HG03571 (cell line): Measurements from ENCODE around the gene SSNA1.
"Not testable (repeated sequence)": the region's sequence is repeated elsewhere in the genome, so short reads cannot be mapped to it uniquely, and the experiment has no call there.

Source experiments
- ATAC-seq: cut with Tn5 transposase; IDR thresholded peaks from one replicate; pipeline ENCODE4 v1.9.1; 2021; ENCODE audit not compliant: unreplicated experiment

SSNA1 gene

GRCh38 chr9:137230705-137231371 lies 42.4 kb downstream of the SSNA1 start, which contains the start of gene SLC34A3:
SLC34A3 (plus strand) TSS chr9:137230901; CDS start chr9:137231703, 802 bp downstream.
- ATAC-seq, result no peak

GRCh38 chr9:137231372-137232039 lies 43.0 kb downstream of the SSNA1 start:
- ATAC-seq, result no peak

- ATAC-seq, result no peak
Measured at GRCh38 chr9:137232101-137232500, 43.6 kb downstream of the SSNA1 start.

GRCh38 chr9:137232510-137232909 lies 44.0 kb downstream of the SSNA1 start:
- ATAC-seq, result no peak

GRCh38 chr9:137233143-137233980 lies 44.9 kb downstream of the SSNA1 start:
- no peak for ATAC-seq

GRCh38 chr9:137234055-137234697 lies 45.7 kb downstream of the SSNA1 start:
- ATAC-seq, result no peak

- ATAC-seq, result no peak
Measured at GRCh38 chr9:137234758-137235423, 46.4 kb downstream of the SSNA1 start.

- ATAC-seq, result no peak
Measured at GRCh38 chr9:137235424-137236237, 47.2 kb downstream of the SSNA1 start.

- ATAC-seq, result no peak
Measured at GRCh38 chr9:137236238-137236935, 47.9 kb downstream of the SSNA1 start.

GRCh38 chr9:137236936-137237421 lies 48.5 kb downstream of the SSNA1 start:
- ATAC-seq, result no peak

GRCh38 chr9:137237759-137238726 lies 49.6 kb downstream of the SSNA1 start:
- no peak for ATAC-seq

GRCh38 chr9:137239541-137240200 lies 51.2 kb downstream of the SSNA1 start:
- ATAC-seq, result not testable (repeated sequence)
